ENCODE measurements around the gene FKBP15. TPM values are rescaled to one million over a fixed set of nuclear protein-coding genes. Genes with fewer than 3 reads are reported as not detected.

The FKBP15 gene, protein sequence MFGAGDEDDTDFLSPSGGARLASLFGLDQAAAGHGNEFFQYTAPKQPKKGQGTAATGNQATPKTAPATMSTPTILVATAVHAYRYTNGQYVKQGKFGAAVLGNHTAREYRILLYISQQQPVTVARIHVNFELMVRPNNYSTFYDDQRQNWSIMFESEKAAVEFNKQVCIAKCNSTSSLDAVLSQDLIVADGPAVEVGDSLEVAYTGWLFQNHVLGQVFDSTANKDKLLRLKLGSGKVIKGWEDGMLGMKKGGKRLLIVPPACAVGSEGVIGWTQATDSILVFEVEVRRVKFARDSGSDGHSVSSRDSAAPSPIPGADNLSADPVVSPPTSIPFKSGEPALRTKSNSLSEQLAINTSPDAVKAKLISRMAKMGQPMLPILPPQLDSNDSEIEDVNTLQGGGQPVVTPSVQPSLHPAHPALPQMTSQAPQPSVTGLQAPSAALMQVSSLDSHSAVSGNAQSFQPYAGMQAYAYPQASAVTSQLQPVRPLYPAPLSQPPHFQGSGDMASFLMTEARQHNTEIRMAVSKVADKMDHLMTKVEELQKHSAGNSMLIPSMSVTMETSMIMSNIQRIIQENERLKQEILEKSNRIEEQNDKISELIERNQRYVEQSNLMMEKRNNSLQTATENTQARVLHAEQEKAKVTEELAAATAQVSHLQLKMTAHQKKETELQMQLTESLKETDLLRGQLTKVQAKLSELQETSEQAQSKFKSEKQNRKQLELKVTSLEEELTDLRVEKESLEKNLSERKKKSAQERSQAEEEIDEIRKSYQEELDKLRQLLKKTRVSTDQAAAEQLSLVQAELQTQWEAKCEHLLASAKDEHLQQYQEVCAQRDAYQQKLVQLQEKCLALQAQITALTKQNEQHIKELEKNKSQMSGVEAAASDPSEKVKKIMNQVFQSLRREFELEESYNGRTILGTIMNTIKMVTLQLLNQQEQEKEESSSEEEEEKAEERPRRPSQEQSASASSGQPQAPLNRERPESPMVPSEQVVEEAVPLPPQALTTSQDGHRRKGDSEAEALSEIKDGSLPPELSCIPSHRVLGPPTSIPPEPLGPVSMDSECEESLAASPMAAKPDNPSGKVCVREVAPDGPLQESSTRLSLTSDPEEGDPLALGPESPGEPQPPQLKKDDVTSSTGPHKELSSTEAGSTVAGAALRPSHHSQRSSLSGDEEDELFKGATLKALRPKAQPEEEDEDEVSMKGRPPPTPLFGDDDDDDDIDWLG
- total RNA-seq = 10 to 100 TPM; 40.4 to 42.8 TPM

DNA sequence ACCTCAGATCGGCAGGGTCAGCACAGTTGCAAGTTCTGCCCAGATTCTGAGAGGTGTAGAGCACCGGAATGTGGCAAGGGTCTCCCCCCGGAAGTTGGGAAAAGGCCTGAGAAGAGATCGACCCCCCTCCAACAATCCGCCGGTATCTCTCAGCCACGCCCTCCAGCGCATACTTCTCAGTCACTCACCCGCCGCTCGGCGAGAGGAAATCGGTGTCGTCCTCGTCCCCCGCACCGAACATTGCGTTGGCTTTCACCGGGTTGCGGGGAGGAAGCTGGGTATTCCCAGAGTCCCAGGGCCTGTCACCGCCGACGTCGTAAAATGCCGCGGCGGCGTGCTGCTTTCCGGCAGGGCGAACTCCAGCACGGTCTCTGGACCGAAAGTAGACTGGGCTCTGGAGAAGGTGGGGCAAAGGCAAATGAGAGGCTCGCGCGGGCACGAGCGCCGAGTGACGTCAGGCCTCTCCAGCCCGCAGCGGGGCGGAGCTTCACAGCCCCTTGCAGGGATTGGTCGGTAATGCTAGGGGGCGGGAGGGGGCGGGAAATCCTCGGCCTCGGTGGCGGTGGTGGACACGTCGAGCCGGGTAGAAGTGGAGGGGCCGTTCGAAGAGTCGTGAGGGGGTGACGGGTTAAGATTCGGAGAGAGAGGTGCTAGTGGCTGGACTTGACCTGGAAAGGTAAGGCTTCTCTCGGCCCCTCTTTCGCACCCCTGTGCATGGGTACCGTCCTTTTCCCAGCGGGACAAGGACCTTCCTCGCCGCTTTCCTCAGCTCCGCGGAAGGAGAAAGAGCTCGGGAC is at the start of gene FKBP15, which contains the start of gene SLC31A1:
FKBP15 (minus strand) TSS at position 275 of the 797 bp plus-strand sequence; CDS start at position 241, 34 bp downstream.
SLC31A1 (plus strand) TSS at position 542 of the 797 bp plus-strand sequence. CDS start 34,605 bp downstream, outside the sequence.
- H3K9me3 Mint-ChIP-seq (ENCODE audit: low read depth) = no peaks in the 10 kb centered on the region
- peak; percentile 98 for DNase-seq
- no peaks in the 10 kb centered on the region for H3K27me3 Mint-ChIP-seq
- peaks cover 53% of the 10 kb centered on the region for H3K4me1 Mint-ChIP-seq
- peaks cover 19% of the 10 kb centered on the region for H3K36me3 Mint-ChIP-seq
- ATAC-seq = peak; percentile 95
- CTCF ChIA-PET = interaction anchor here (1.2 to 4.7 kb wide), 9 partner anchors 11 to 437 kb away, joined by 3 to 31 read pairs (median 4); partner anchors contain the start of genes C9orf43, CDC26, POLE3 and PRPF4
- H3K4me3 Mint-ChIP-seq = peak within 1 kb of the TSS; percentile 88
- H3K27ac Mint-ChIP-seq = peak within 1 kb of the TSS; percentile 93

DNA sequence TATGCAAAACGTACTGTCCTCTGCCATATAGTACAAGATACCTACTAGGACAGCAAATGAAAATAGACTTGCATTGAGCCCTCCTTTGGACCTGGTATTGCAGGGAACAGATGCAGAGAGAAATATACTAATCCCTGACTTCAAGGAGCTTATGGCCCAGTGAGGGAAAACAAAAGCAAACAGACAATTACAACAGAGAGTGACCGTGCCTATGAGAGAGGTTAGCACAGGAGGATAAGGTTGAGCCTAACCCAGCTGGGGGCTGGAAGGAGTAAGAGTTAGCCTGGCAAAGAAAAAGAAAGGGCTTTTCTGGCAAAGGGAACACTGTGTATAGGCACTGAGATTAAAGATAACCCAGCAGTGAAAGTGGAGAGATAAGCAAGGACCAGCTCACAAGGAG is 48.8 kb upstream of the FKBP15 start:
- CTCF ChIA-PET = interaction anchor here (0.7 to 1.4 kb wide), 5 partner anchors 48 to 386 kb away, joined by 3 to 5 read pairs (median 3); partner anchors contain the start of genes C9orf43 and POLE3
- H3K4me3 Mint-ChIP-seq = no peak overlapping the region
- no peak overlapping the region for H3K27ac Mint-ChIP-seq
- peaks cover 15% of the 10 kb centered on the region for H3K4me1 Mint-ChIP-seq
- H3K27me3 Mint-ChIP-seq = no peaks in the 10 kb centered on the region
- no peak for DNase-seq
- no peak for ATAC-seq
- no peaks in the 10 kb centered on the region for H3K9me3 Mint-ChIP-seq (ENCODE audit: low read depth)
- H3K36me3 Mint-ChIP-seq = peaks cover 34% of the 10 kb centered on the region

- no peak for DNase-seq
- no peak overlapping the region for H3K4me3 Mint-ChIP-seq
- no peaks in the 10 kb centered on the region for H3K27me3 Mint-ChIP-seq
- H3K27ac Mint-ChIP-seq = no peak overlapping the region
- peaks cover 34% of the 10 kb centered on the region for H3K36me3 Mint-ChIP-seq
- peaks cover 15% of the 10 kb centered on the region for H3K4me1 Mint-ChIP-seq
- no peaks in the 10 kb centered on the region for H3K9me3 Mint-ChIP-seq (ENCODE audit: low read depth)
- CTCF ChIA-PET = interaction anchor here (0.7 to 1.4 kb wide), 5 partner anchors 47 to 387 kb away, joined by 3 to 5 read pairs (median 3); partner anchors contain the start of genes C9orf43 and POLE3
- peak; percentile 30 for ATAC-seq
Measured at GRCh38 chr9:113269355-113269754, 48.3 kb upstream of the FKBP15 start.

- no peak for DNase-seq
- CTCF ChIA-PET = no interaction called here
- ATAC-seq = no peak
- Mint-ChIP-seq H3K4me3 (no peak overlapping the region), H3K27ac (no peak overlapping the region), H3K27me3 (no peaks in the 10 kb centered on the region), H3K9me3 (ENCODE audit: low read depth) (no peaks in the 10 kb centered on the region), H3K36me3 (peaks cover 35% of the 10 kb centered on the region), H3K4me1 (peaks cover 4% of the 10 kb centered on the region)
Measured at GRCh38 chr9:113267911-113268566, 47.0 kb upstream of the FKBP15 start.

- Mint-ChIP-seq H3K9me3 (ENCODE audit: low read depth) (no peaks in the 10 kb centered on the region), H3K36me3 (peaks cover 34% of the 10 kb centered on the region), H3K4me3 (no peak overlapping the region), H3K27me3 (no peaks in the 10 kb centered on the region), H3K4me1 (peaks cover 4% of the 10 kb centered on the region), H3K27ac (no peak overlapping the region)
- CTCF ChIA-PET = no interaction called here
- DNase-seq = no peak
- no peak for ATAC-seq
Measured at GRCh38 chr9:113266174-113266573, 45.1 kb upstream of the FKBP15 start.

GRCh38 chr9:113261917-113262671 is 41.0 kb upstream of the FKBP15 start:
- no peak for DNase-seq
- no peaks in the 10 kb centered on the region for H3K27me3 Mint-ChIP-seq
- CTCF ChIA-PET = interaction anchor here (2.2 kb wide), 1 partner anchor 13 kb away, joined by 6 read pairs; the partner anchor contains the start of genes CDC26 and PRPF4
- ATAC-seq = no peak
- peaks cover 33% of the 10 kb centered on the region for H3K36me3 Mint-ChIP-seq
- no peaks in the 10 kb centered on the region for H3K9me3 Mint-ChIP-seq (ENCODE audit: low read depth)
- no peak overlapping the region for H3K4me3 Mint-ChIP-seq
- H3K27ac Mint-ChIP-seq = no peak overlapping the region
- H3K4me1 Mint-ChIP-seq = peaks cover 3% of the 10 kb centered on the region

DNA sequence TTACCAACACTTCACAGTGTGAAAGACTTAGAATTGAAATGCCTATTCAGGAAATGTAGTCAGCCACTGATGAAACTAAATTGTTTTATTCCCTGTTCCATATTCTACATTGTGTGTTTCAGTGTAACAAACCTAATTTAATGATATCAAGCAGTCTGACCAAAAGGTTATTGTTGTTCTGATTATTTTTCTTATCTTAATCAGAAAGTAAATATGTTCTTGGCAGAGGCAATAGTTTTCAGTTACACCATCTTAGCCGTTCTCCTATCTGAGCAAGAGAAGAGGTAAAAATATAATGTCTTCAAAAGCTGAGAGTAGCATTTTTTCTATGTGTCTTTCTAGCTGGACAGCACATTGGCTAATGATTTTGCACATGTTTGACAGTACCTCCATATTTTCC is 37.2 kb upstream of the FKBP15 start:
- Mint-ChIP-seq H3K9me3 (ENCODE audit: low read depth) (no peaks in the 10 kb centered on the region), H3K4me1 (peaks cover 3% of the 10 kb centered on the region), H3K27ac (no peak overlapping the region), H3K27me3 (no peaks in the 10 kb centered on the region), H3K36me3 (peaks cover 29% of the 10 kb centered on the region), H3K4me3 (no peak overlapping the region)
- ATAC-seq = no peak
- CTCF ChIA-PET = no interaction called here
- no peak for DNase-seq

DNA sequence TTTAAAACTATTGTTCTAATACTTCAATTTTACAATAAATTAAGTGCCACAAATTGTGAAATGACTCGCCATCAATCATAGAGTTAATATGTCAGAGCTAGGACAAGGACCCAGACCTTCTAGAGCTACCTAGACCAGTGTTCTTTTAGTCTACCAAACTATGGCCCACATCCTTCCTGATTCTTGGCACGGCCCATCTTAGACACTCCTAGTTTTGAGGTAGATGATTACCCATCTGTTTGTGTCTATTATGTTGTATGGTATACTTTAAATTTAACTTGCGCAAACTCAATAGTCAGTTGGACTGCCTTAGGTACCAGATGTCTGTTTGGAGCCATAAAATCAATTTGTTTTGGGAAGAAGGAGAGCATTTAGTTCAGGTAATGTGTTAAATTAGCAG is 36.8 kb upstream of the FKBP15 start:
- CTCF ChIA-PET = no interaction called here

DNA sequence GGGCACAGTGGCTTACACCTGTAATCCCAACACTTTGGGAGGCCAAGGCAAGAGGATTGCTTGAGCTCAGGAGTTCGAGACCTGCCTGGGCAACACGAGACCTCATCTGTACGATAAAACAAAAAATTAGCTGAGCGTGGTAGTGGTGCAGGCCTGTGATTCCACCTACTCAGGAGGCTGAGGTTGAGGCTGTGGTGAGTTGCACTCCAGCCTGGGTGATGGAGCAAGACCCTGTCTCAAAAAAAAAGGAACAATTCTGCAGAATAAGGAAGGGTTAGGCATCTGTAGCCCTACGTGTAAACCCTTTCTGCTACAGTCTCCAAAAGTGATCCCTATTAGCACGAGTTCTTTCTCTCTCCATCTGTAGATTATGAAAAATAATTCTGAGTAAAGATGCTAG is 34.4 kb upstream of the FKBP15 start:
- Mint-ChIP-seq H3K36me3 (peaks cover 22% of the 10 kb centered on the region), H3K27ac (no peak overlapping the region), H3K4me1 (peaks cover 3% of the 10 kb centered on the region), H3K27me3 (no peaks in the 10 kb centered on the region), H3K4me3 (no peak overlapping the region), H3K9me3 (ENCODE audit: low read depth) (peaks cover 2% of the 10 kb centered on the region)
- DNase-seq (no peak), ATAC-seq (no peak)
- CTCF ChIA-PET = interaction anchor here (1.8 kb wide), 1 partner anchor 19 kb away, joined by 5 read pairs; no protein-coding TSS in a partner anchor

More for the DNA sequence above, 36.8 kb upstream of the FKBP15 start:
- Mint-ChIP-seq H3K27ac (no peak overlapping the region), H3K36me3 (peaks cover 29% of the 10 kb centered on the region), H3K4me3 (no peak overlapping the region), H3K9me3 (ENCODE audit: low read depth) (no peaks in the 10 kb centered on the region), H3K27me3 (no peaks in the 10 kb centered on the region), H3K4me1 (peaks cover 3% of the 10 kb centered on the region)
- ATAC-seq = no peak
- DNase-seq = no peak

DNA sequence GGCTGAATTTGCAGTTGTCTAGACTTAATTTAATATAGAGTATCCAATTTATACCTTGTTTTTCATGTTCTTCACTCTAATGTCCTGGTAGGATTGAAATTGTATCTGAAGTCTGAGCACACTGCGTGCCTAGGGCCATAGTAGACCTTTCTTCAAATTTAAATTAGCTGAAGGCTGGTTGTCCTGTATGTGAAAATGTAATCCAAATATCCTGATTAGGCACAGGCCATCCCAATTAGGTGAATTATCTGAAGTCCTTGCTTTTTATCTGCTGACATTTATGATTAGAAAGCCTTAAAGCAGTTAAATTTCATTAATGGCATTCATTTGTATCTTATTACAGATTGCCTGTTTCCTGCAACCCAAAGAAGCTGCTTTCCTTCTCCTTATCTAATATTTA is 33.9 kb upstream of the FKBP15 start:
- ATAC-seq = no peak
- H3K27ac Mint-ChIP-seq = no peak overlapping the region
- DNase-seq = no peak
- CTCF ChIA-PET = interaction anchor here (1.8 kb wide), 1 partner anchor 19 kb away, joined by 5 read pairs; no protein-coding TSS in a partner anchor
- no peak overlapping the region for H3K4me3 Mint-ChIP-seq
- H3K4me1 Mint-ChIP-seq = peaks cover 3% of the 10 kb centered on the region
- H3K36me3 Mint-ChIP-seq = peaks cover 18% of the 10 kb centered on the region
- no peaks in the 10 kb centered on the region for H3K27me3 Mint-ChIP-seq
- H3K9me3 Mint-ChIP-seq (ENCODE audit: low read depth) = peaks cover 2% of the 10 kb centered on the region

DNA sequence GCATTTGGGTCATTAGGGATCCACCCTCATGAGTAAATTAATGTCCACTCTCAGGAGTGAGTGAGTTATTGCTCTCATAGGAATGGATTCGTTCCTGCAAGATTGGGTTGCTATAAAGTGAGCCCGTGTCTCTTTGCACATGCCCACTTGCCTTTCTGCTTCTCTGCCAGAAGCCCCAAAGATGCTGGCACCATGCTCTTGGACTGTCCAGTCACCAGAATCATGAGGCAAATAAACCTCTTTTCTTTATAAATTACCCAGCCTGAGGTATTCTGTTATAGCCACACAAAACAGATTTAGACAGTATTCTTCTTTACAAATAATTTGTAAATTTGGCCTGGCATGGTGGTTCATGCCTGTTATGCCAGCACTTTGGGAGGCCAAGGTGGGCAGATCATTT is 29.7 kb upstream of the FKBP15 start:
- Mint-ChIP-seq H3K36me3 (peaks cover 16% of the 10 kb centered on the region), H3K4me1 (no peaks in the 10 kb centered on the region), H3K27ac (no peak overlapping the region), H3K4me3 (no peak overlapping the region), H3K9me3 (ENCODE audit: low read depth) (peaks cover 4% of the 10 kb centered on the region), H3K27me3 (no peaks in the 10 kb centered on the region)
- DNase-seq = no peak
- no peak for ATAC-seq
- CTCF ChIA-PET = interaction anchor here (1.4 kb wide), 1 partner anchor 19 kb away, joined by 4 read pairs; no protein-coding TSS in a partner anchor

All from activated CD8-positive, alpha-beta memory T cell treated with anti-CD3 and anti-CD28 coated beads, Interleukin-2, amount 10 ng/mL, durations not matched to agents 7 days and 5 days (primary cell).